Measurements from ENCODE around the gene VPS45. TPM values are rescaled to one million over a fixed set of nuclear protein-coding genes. Genes with fewer than 3 reads are reported as not detected.
"Not testable (repeated sequence)": the region's sequence is repeated elsewhere in the genome, so short reads cannot be mapped to it uniquely, and the experiment has no call there.

VPS45 gene
- total RNA-seq, 4 donors from 2014 or later, result 32.6 to 41.2 (median 37.1) TPM

- H3K4me3 ChIP-seq, result no peak overlapping the region
- no peaks in the 10 kb centered on the region for H3K27me3 ChIP-seq
- no peak for DNase-seq (ENCODE audit: low spot score in 2 of 2)
- H3K36me3 ChIP-seq, result no peaks in the 10 kb centered on the region
- WGBS, 2 donors, result 49 to 55% methylated on average over 3 of the region's 3 CpGs
- no peaks in the 10 kb centered on the region for H3K9me3 ChIP-seq
- no peak overlapping the region for H3K27ac ChIP-seq
- peaks cover 0 to 12% (median 0%) of the 10 kb centered on the region in 4 donors for H3K4me1 ChIP-seq
- TF ChIP-seq EP300 (IDR thresholded peaks at IDR 0.05) (no peak), POLR2A (IDR thresholded peaks at IDR 0.05) (no peak), CTCF (IDR thresholded peaks at IDR 0.05) (no peak)
Measured at GRCh38 chr1:150053926-150054325, 13.7 kb upstream of the VPS45 start.

GRCh38 chr1:150055507-150055906 is 12.1 kb upstream of the VPS45 start:
- not testable (repeated sequence) for H3K36me3 ChIP-seq; DNase-seq (ENCODE audit: low spot score in 2 of 2); H3K4me1 ChIP-seq; H3K27me3 ChIP-seq; H3K4me3 ChIP-seq; H3K9me3 ChIP-seq; H3K27ac ChIP-seq
- WGBS, 2 donors, result 93 to 95% methylated on average over 4 of the region's 4 CpGs

- 67 to 72% methylated on average over 1 of the region's 1 CpG for WGBS, 2 donors
- Histone ChIP-seq H3K36me3 (no peaks in the 10 kb centered on the region), H3K27me3 (no peaks in the 10 kb centered on the region), H3K27ac (no peak overlapping the region), H3K4me3 (no peak overlapping the region), H3K9me3 (no peaks in the 10 kb centered on the region), H3K4me1 (peaks cover 0 to 2% (median 0%) of the 10 kb centered on the region in 4 donors)
- no peak for DNase-seq (ENCODE audit: low spot score in 2 of 2)
- TF ChIP-seq EP300 (IDR thresholded peaks at IDR 0.05) (no peak), CTCF (IDR thresholded peaks at IDR 0.05) (no peak), POLR2A (IDR thresholded peaks at IDR 0.05) (no peak)
Measured at GRCh38 chr1:150056407-150056806, 11.2 kb upstream of the VPS45 start.

GRCh38 chr1:150060260-150060659 is 7.3 kb upstream of the VPS45 start:
- no peak overlapping the region for H3K27ac ChIP-seq
- no peak for DNase-seq (ENCODE audit: low spot score in 2 of 2)
- no peaks in the 10 kb centered on the region for H3K36me3 ChIP-seq
- peaks cover 0 to 14% (median 2%) of the 10 kb centered on the region in 4 donors for H3K4me1 ChIP-seq
- H3K9me3 ChIP-seq, result no peaks in the 10 kb centered on the region
- H3K4me3 ChIP-seq, result no peak overlapping the region
- WGBS, 2 donors, result 71 to 72% methylated on average over 4 of the region's 4 CpGs
- no peaks in the 10 kb centered on the region for H3K27me3 ChIP-seq
- no peak for TF ChIP-seq EP300 (IDR thresholded peaks at IDR 0.05)
- TF ChIP-seq POLR2A (IDR thresholded peaks at IDR 0.05), result no peak
- no peak for TF ChIP-seq CTCF (IDR thresholded peaks at IDR 0.05)

- H3K4me1 ChIP-seq, result peaks cover 0 to 28% (median 9%) of the 10 kb centered on the region in 4 donors
- WGBS, 2 donors, result 32 to 51% methylated on average over 3 of the region's 3 CpGs
Measured at GRCh38 chr1:150061632-150062101, 5.9 kb upstream of the VPS45 start.

More at GRCh38 chr1:150061632-150062101, 5.9 kb upstream of the VPS45 start:
- TF ChIP-seq POLR2A (IDR thresholded peaks at IDR 0.05) (no peak), EP300 (IDR thresholded peaks at IDR 0.05) (peak in 1 of 2 donors; percentile 31), CTCF (IDR thresholded peaks at IDR 0.05) (no peak)
- Histone ChIP-seq H3K27me3 (no peaks in the 10 kb centered on the region), H3K9me3 (no peaks in the 10 kb centered on the region), H3K36me3 (no peaks in the 10 kb centered on the region), H3K4me3 (no peak overlapping the region), H3K27ac (peak overlapping the region in 2 of 4 donors; percentile 53 to 63)
- no peak for DNase-seq (ENCODE audit: low spot score in 2 of 2)

Measured in tibial nerve (tissue), 4 donors.